Fibroblast of skin of back (primary cell): Measurements from ENCODE around the gene RAG1.

ENCODE experiments used
- DNase-seq: peaks from one replicate; pipeline ENCODE4 v3.0.0-alpha.2; 2013

Gene RAG1

DNA sequence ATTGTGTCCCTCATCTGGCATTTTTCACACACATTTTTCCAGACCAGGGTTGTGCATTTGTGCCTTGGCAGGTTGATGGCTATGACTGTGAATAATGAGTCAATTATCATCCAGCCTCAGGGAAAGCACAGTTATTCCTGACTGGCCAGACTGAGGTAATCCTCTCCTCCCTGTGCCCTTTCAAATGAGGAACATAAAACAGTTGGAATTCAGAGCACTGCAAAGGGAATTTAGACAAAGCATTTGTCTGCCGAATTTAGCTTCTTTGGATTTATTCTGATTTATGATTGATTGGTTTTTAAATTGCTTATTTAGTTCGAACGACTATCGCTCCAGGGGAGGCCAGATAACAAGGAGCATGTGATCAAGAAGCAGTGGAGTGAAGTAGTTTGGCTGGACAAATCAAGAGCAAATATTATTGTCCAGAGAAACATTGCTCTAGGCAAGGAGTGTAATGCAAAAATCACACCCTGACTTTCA lies 61.0 kb downstream of the RAG1 start:
- DNase-seq, result no peak
